Effector memory CD4-positive, alpha-beta T cell (primary cell): ENCODE data around the gene RER1.

ENCODE experiments used
- DNase-seq, 3 donors: peaks; one replicate each; pipeline ENCODE4 v3.0.0-alpha.2; 2020
- H3K27ac ChIP-seq: 2 replicates; pipeline ENCODE4 v1.7.0; 2013; ENCODE audit warnings: mild to moderate bottlenecking, low read length, moderate library complexity; ENCODE audit not compliant: insufficient read depth, poor library complexity, severe bottlenecking
- H3K27me3 ChIP-seq: replicated peaks from 2 replicates; pipeline ENCODE4 v1.7.0; 2013; ENCODE audit warnings: mild to moderate bottlenecking, low read length; ENCODE audit not compliant: insufficient read depth, control insufficient read depth, poor library complexity, severe bottlenecking
- H3K36me3 ChIP-seq: 2 replicates; pipeline ENCODE4 v1.7.0; 2013; ENCODE audit warnings: mild to moderate bottlenecking, low read length, moderate library complexity; ENCODE audit not compliant: control insufficient read depth, insufficient read depth
- H3K4me1 ChIP-seq: 2 replicates; pipeline ENCODE4 v1.7.0; 2013; ENCODE audit warnings: low read length, mild to moderate bottlenecking; ENCODE audit not compliant: control insufficient read depth, insufficient read depth, poor library complexity, severe bottlenecking
- H3K4me3 ChIP-seq: 2 replicates; pipeline ENCODE4 v1.7.0; 2013; ENCODE audit warnings: low read length, low read depth, mild to moderate bottlenecking; ENCODE audit not compliant: insufficient read depth, poor library complexity, severe bottlenecking
- H3K9me3 ChIP-seq: 2 replicates; pipeline ENCODE4 v1.7.0; 2013; ENCODE audit warnings: mild to moderate bottlenecking, low read length, moderate library complexity; ENCODE audit not compliant: control insufficient read depth

The RER1 gene

DNA sequence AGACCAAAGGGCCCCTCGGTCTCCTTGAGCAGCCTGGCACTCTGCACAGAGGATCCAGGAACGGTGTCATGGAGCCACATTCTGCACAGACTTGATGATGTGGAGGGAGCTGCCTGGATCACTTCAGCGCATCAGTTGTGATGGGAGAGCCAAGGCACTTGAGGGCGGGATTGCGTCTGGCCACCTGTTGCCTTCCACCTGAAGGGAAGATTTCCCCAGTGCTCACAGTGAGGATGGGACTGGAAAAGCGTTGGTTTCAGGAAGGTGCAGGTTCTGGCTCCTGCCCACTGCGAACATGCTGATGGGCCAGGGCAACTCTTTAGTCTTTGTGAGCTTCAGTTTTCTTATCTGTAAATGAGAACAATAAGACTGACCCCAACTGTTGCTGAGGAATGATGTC is 2.6 kb downstream of the RER1 start:
- no peak overlapping the region for H3K4me3 ChIP-seq
- no peak for DNase-seq

GRCh38 chr1:2394761-2395160 is 3.1 kb downstream of the RER1 start:
- Histone ChIP-seq H3K27ac (no peak overlapping the region), H3K4me3 (no peak overlapping the region), H3K36me3 (peaks cover 46% of the 10 kb centered on the region), H3K9me3 (no peaks in the 10 kb centered on the region), H3K27me3 (no peaks in the 10 kb centered on the region), H3K4me1 (peaks cover 15% of the 10 kb centered on the region)
- no peak for DNase-seq

More for the DNA sequence above, 2.6 kb downstream of the RER1 start:
- H3K27ac ChIP-seq: no peak overlapping the region
- no peaks in the 10 kb centered on the region for H3K27me3 ChIP-seq
- H3K36me3 ChIP-seq: peaks cover 41% of the 10 kb centered on the region
- H3K4me1 ChIP-seq: peaks cover 15% of the 10 kb centered on the region
- no peaks in the 10 kb centered on the region for H3K9me3 ChIP-seq

DNA sequence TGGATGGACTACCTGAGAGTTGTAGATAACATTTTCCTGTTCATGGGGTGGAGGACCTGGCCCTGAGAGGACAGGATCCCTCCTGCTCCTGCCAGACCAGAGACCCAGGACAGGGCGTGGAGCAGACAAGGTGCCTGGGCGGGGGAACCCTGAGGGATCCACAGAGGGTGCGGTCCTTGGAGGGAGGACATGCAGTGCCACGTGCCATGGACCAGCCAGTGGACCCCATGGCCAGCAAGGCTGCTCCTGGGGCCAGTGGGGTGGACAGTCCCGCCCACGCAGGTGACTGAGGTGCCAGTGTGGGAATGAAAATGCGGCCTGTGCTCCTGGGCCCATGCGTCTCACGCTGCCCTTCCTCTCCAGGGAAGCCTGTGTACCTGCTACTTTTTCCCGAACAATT is 3.6 kb downstream of the RER1 start:
- Histone ChIP-seq H3K27ac (no peak overlapping the region), H3K4me1 (peaks cover 15% of the 10 kb centered on the region), H3K36me3 (peaks cover 51% of the 10 kb centered on the region), H3K9me3 (no peaks in the 10 kb centered on the region), H3K27me3 (no peaks in the 10 kb centered on the region), H3K4me3 (no peak overlapping the region)
- DNase-seq: no peak

GRCh38 chr1:2396059-2396458 is 4.4 kb downstream of the RER1 start:
- DNase-seq: no peak
- Histone ChIP-seq H3K27ac (no peak overlapping the region), H3K4me1 (peaks cover 15% of the 10 kb centered on the region), H3K9me3 (no peaks in the 10 kb centered on the region), H3K36me3 (peaks cover 54% of the 10 kb centered on the region), H3K4me3 (no peak overlapping the region), H3K27me3 (no peaks in the 10 kb centered on the region)

- no peaks in the 10 kb centered on the region for H3K27me3 ChIP-seq
- no peak for DNase-seq
- H3K36me3 ChIP-seq: peaks cover 54% of the 10 kb centered on the region
- H3K4me1 ChIP-seq: peaks cover 15% of the 10 kb centered on the region
- no peak overlapping the region for H3K4me3 ChIP-seq
- H3K9me3 ChIP-seq: no peaks in the 10 kb centered on the region
- H3K27ac ChIP-seq: no peak overlapping the region
Measured at GRCh38 chr1:2396476-2396875, 4.8 kb downstream of the RER1 start.

- peaks cover 60% of the 10 kb centered on the region for H3K36me3 ChIP-seq
- H3K27ac ChIP-seq: no peak overlapping the region
- no peaks in the 10 kb centered on the region for H3K9me3 ChIP-seq
- no peak overlapping the region for H3K4me3 ChIP-seq
- peaks cover 14% of the 10 kb centered on the region for H3K4me1 ChIP-seq
- H3K27me3 ChIP-seq: no peaks in the 10 kb centered on the region
- DNase-seq: no peak
Measured at GRCh38 chr1:2397007-2397679, 5.5 kb downstream of the RER1 start.

- H3K36me3 ChIP-seq: peaks cover 76% of the 10 kb centered on the region
- H3K4me1 ChIP-seq: peaks cover 3% of the 10 kb centered on the region
- no peak overlapping the region for H3K27ac ChIP-seq
- H3K27me3 ChIP-seq: no peaks in the 10 kb centered on the region
- no peak overlapping the region for H3K4me3 ChIP-seq
- H3K9me3 ChIP-seq: no peaks in the 10 kb centered on the region
- no peak for DNase-seq
Measured at GRCh38 chr1:2398871-2399270, 7.2 kb downstream of the RER1 start.

DNA sequence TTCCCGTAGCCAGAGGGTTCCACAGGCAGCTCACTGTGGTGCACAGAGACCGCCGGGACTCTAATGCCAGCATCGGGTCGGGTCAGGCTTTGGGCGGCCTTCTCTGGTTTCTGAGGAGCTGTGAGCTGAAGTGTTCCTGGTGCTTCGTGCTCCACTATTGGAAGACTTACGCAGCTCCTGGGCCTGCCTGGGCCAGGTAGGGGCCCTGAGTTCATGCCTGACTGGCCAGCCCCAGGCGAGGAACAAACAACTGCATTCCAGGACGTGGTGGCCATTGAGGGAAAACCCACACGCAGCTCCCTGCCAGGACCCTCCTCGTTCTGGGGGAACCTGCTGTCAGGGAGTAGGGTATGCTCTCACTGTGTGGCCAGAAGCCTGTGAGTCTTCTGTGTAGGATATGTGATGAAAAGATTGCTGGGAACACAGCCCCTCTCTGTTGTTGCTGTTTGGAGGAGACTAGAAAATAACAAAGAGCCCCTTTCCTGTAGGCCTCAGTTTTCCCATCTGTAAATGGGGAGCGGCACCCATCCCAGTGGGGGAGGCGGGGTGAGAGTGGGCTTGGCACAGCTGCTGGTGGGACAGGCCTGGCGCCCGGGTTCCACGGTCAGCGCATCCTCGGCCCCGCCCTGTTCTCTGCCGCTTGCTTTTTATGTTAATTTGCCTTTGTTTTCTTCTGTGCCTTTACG is 8.4 kb downstream of the RER1 start:
- DNase-seq: no peak
- no peaks in the 10 kb centered on the region for H3K9me3 ChIP-seq
- H3K27me3 ChIP-seq: no peaks in the 10 kb centered on the region
- no peaks in the 10 kb centered on the region for H3K4me1 ChIP-seq
- peaks cover 80% of the 10 kb centered on the region for H3K36me3 ChIP-seq
- no peak overlapping the region for H3K27ac ChIP-seq
- H3K4me3 ChIP-seq: no peak overlapping the region

GRCh38 chr1:2400576-2400909 is 8.9 kb downstream of the RER1 start:
- peaks cover 85% of the 10 kb centered on the region for H3K36me3 ChIP-seq
- no peak for DNase-seq
- no peaks in the 10 kb centered on the region for H3K9me3 ChIP-seq
- H3K4me1 ChIP-seq: no peaks in the 10 kb centered on the region
- H3K4me3 ChIP-seq: no peak overlapping the region
- H3K27me3 ChIP-seq: no peaks in the 10 kb centered on the region
- no peak overlapping the region for H3K27ac ChIP-seq

DNA sequence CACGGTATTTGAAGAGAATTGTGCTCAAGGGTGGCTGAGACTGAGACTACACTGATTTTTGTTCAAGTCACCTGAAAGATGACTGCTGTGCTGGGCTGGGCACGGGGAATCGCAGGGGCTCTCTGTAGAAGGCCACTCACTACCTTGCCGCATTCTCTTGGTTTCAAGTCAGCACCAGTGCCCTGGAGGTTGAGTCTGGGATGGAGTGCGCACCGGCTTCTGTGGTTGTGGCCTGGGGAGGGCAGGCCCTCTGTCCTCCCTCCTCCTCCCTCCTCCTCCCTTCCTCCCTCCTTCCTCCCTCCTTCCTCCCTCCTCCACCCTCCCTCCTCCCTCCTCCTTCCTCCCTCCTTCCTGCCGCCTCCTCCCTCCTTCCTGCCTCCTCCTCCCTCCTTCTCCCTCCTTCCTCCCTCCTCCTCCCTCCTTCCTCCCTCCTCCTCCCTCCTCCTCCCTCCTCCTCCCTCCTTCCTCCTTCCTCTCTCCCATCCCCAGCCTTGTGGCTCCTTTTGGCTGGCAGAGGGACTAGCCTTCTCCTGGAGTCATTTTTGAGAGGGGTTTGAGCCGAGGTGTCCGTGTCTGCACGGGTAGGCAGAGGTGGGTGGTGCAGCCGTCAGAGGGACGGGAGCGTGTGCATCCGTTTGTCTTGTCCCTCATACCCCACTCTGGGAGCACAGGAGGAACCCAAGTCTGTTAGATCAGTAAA is 9.5 kb downstream of the RER1 start:
- Histone ChIP-seq H3K4me1 (no peaks in the 10 kb centered on the region), H3K4me3 (no peak overlapping the region), H3K36me3 (peaks cover 85% of the 10 kb centered on the region), H3K9me3 (no peaks in the 10 kb centered on the region), H3K27me3 (no peaks in the 10 kb centered on the region), H3K27ac (no peak overlapping the region)
- no peak for DNase-seq
